Activated T-helper 1 cell treated with anti-CD3 and anti-CD28 coated beads, Interleukin-12 subunit alpha, Interleukin-12 subunit beta, Interleukin-2, Interleukin-4 antibody, amounts not matched to agents 30 ng/mL and 10 ng/mL and 1 ng/mL, durations not matched to agents 14 hours and 24 hours and 36 hours (primary cell): ENCODE data around the gene PARD6B. TPM values are rescaled to one million over a fixed set of nuclear protein-coding genes. Genes with fewer than 3 reads are reported as not detected.
"Not testable (repeated sequence)": the region's sequence is repeated elsewhere in the genome, so short reads cannot be mapped to it uniquely, and the experiment has no call there.

Experiments used
- DNase-seq: peaks from one replicate; pipeline ENCODE4 v3.0.0; 2021; ENCODE audit warnings: low spot score
- H3K27ac Mint-ChIP-seq: one replicate; pipeline ENCODE4 v1.8.0; 2021; ENCODE audit warnings: mild to moderate bottlenecking, mixed read lengths
- H3K27me3 Mint-ChIP-seq: one replicate; pipeline ENCODE4 v1.8.0; 2022; ENCODE audit warnings: mild to moderate bottlenecking, moderate library complexity, mixed read lengths; ENCODE audit not compliant: insufficient read depth
- H3K36me3 Mint-ChIP-seq: one replicate; pipeline ENCODE4 v1.8.0; 2021; ENCODE audit warnings: low read depth, mixed read lengths
- H3K4me1 Mint-ChIP-seq: one replicate; pipeline ENCODE4 v1.8.0; 2021; ENCODE audit warnings: low read depth, mixed read lengths
- H3K4me3 Mint-ChIP-seq: one replicate; pipeline ENCODE4 v1.8.0; 2021; ENCODE audit warnings: mild to moderate bottlenecking, moderate library complexity, mixed read lengths
- H3K9me3 Mint-ChIP-seq: one replicate; pipeline ENCODE4 v1.8.0; 2021; ENCODE audit warnings: mixed read lengths
- intact Hi-C: fragments of 100-400 bp; cut with micrococcal nuclease; formaldehyde crosslinking; loops from one replicate; pipeline ENCODE4 v1.15.1; 2024
- total RNA-seq: library from RNA; stranded (reverse); gene quantifications from 2 replicates; pipeline ENCODE4 v1.2.3, GENCODE V29; 2022

Gene PARD6B
- total RNA-seq, 1 donor from 2014 or later: 7.1 TPM

- no peak for DNase-seq
- Mint-ChIP-seq H3K4me1 (peaks cover 15% of the 10 kb centered on the region), H3K9me3 (no peaks in the 10 kb centered on the region), H3K36me3 (no peaks in the 10 kb centered on the region), H3K27me3 (peaks cover 44% of the 10 kb centered on the region), H3K27ac (no peak overlapping the region), H3K4me3 (no peak overlapping the region)
- intact Hi-C loops: no loop called here
Measured at GRCh38 chr20:50693001-50693400, 38.4 kb upstream of the PARD6B start.

GRCh38 chr20:50694379-50695134 is 36.8 kb upstream of the PARD6B start:
- Mint-ChIP-seq H3K4me3 (no peak overlapping the region), H3K36me3 (no peaks in the 10 kb centered on the region), H3K27me3 (peaks cover 39% of the 10 kb centered on the region), H3K9me3 (no peaks in the 10 kb centered on the region), H3K27ac (no peak overlapping the region), H3K4me1 (peaks cover 15% of the 10 kb centered on the region)
- intact Hi-C loops: no loop called here
- DNase-seq: no peak

- Mint-ChIP-seq H3K36me3 (no peaks in the 10 kb centered on the region), H3K27ac (no peak overlapping the region), H3K4me1 (peaks cover 14% of the 10 kb centered on the region), H3K9me3 (no peaks in the 10 kb centered on the region), H3K4me3 (no peak overlapping the region), H3K27me3 (peaks cover 31% of the 10 kb centered on the region)
- intact Hi-C loops: no loop called here
- no peak for DNase-seq
Measured at GRCh38 chr20:50695135-50695872, 36.1 kb upstream of the PARD6B start.

- intact Hi-C loops, H3K4me1 Mint-ChIP-seq, H3K27ac Mint-ChIP-seq, H3K9me3 Mint-ChIP-seq, H3K4me3 Mint-ChIP-seq, DNase-seq, H3K36me3 Mint-ChIP-seq: not testable (repeated sequence)
- H3K27me3 Mint-ChIP-seq: peaks cover 18% of the 10 kb centered on the region
Measured at GRCh38 chr20:50698255-50698654, 33.1 kb upstream of the PARD6B start.

- intact Hi-C loops: no loop called here
- no peaks in the 10 kb centered on the region for H3K9me3 Mint-ChIP-seq
Measured at GRCh38 chr20:50699688-50700087, 31.7 kb upstream of the PARD6B start.

GRCh38 chr20:50701041-50701963 is 30.1 kb upstream of the PARD6B start:
- no peaks in the 10 kb centered on the region for H3K9me3 Mint-ChIP-seq
- intact Hi-C loops: no loop called here
- H3K4me3 Mint-ChIP-seq: no peak overlapping the region
- H3K27ac Mint-ChIP-seq: no peak overlapping the region
- no peaks in the 10 kb centered on the region for H3K4me1 Mint-ChIP-seq
- H3K36me3 Mint-ChIP-seq: no peaks in the 10 kb centered on the region
- peaks cover 8% of the 10 kb centered on the region for H3K27me3 Mint-ChIP-seq
- DNase-seq: no peak

More at GRCh38 chr20:50699688-50700087, 31.7 kb upstream of the PARD6B start:
- Mint-ChIP-seq H3K4me1 (no peaks in the 10 kb centered on the region), H3K27ac (no peak overlapping the region), H3K36me3 (no peaks in the 10 kb centered on the region), H3K27me3 (peaks cover 12% of the 10 kb centered on the region), H3K4me3 (no peak overlapping the region)
- no peak for DNase-seq

- H3K27ac Mint-ChIP-seq, H3K4me3 Mint-ChIP-seq, H3K4me1 Mint-ChIP-seq, H3K9me3 Mint-ChIP-seq, DNase-seq, H3K36me3 Mint-ChIP-seq, intact Hi-C loops: not testable (repeated sequence)
- peaks cover 11% of the 10 kb centered on the region for H3K27me3 Mint-ChIP-seq
Measured at GRCh38 chr20:50703651-50704438, 27.5 kb upstream of the PARD6B start.

- Mint-ChIP-seq H3K9me3 (no peaks in the 10 kb centered on the region), H3K27ac (no peak overlapping the region), H3K36me3 (no peaks in the 10 kb centered on the region), H3K4me3 (no peak overlapping the region), H3K27me3 (peaks cover 11% of the 10 kb centered on the region), H3K4me1 (no peaks in the 10 kb centered on the region)
- no peak for DNase-seq
- intact Hi-C loops: no loop called here
Measured at GRCh38 chr20:50704514-50704913, 26.9 kb upstream of the PARD6B start.

GRCh38 chr20:50704971-50705370 is 26.4 kb upstream of the PARD6B start:
- H3K4me3 Mint-ChIP-seq: no peak overlapping the region
- no peak for DNase-seq
- peaks cover 11% of the 10 kb centered on the region for H3K27me3 Mint-ChIP-seq
- H3K27ac Mint-ChIP-seq: no peak overlapping the region
- no peaks in the 10 kb centered on the region for H3K4me1 Mint-ChIP-seq
- intact Hi-C loops: no loop called here
- no peaks in the 10 kb centered on the region for H3K36me3 Mint-ChIP-seq
- no peaks in the 10 kb centered on the region for H3K9me3 Mint-ChIP-seq

- Mint-ChIP-seq H3K4me1 (no peaks in the 10 kb centered on the region), H3K36me3 (no peaks in the 10 kb centered on the region), H3K4me3 (no peak overlapping the region), H3K27ac (no peak overlapping the region), H3K27me3 (peaks cover 7% of the 10 kb centered on the region), H3K9me3 (no peaks in the 10 kb centered on the region)
- no peak for DNase-seq
- intact Hi-C loops: no loop called here
Measured at GRCh38 chr20:50708845-50709635, 22.3 kb upstream of the PARD6B start.

- Mint-ChIP-seq H3K9me3 (no peaks in the 10 kb centered on the region), H3K27me3 (peaks cover 7% of the 10 kb centered on the region), H3K27ac (no peak overlapping the region), H3K4me3 (no peak overlapping the region), H3K36me3 (no peaks in the 10 kb centered on the region), H3K4me1 (no peaks in the 10 kb centered on the region)
- DNase-seq: no peak
- intact Hi-C loops: no loop called here
Measured at GRCh38 chr20:50709636-50709973, 21.8 kb upstream of the PARD6B start.
